ENCODE results near the gene CHEK2. TPM values are rescaled to one million over a fixed set of nuclear protein-coding genes. Genes with fewer than 3 reads are reported as not detected.

Gene CHEK2
- total RNA-seq, 1 donor from 2014 or later = 10.6 TPM

- Histone ChIP-seq H3K4me1 (peaks cover under 1% of the 10 kb centered on the region), H3K4me3 (no peak overlapping the region), H3K9me3 (no peaks in the 10 kb centered on the region), H3K36me3 (no peaks in the 10 kb centered on the region), H3K27me3 (no peaks in the 10 kb centered on the region), H3K27ac (no peak overlapping the region)
- DNase-seq (ENCODE audit: extremely low spot score in 2 of 2) = no peak
- no peak for TF ChIP-seq POLR2AphosphoS5 (IDR thresholded peaks at IDR 0.05; ENCODE audit: insufficient read depth in 1 of 2, low read depth in 1 of 2)
- no peak for TF ChIP-seq CTCF (IDR thresholded peaks at IDR 0.05)
- TF ChIP-seq POLR2A (IDR thresholded peaks at IDR 0.05) = no peak
- intact Hi-C loops (cut with DNase I) = no loop called here
These were observed 23.6 kb downstream of the CHEK2 start for GRCh38 chr22:28718044-28718443.

GRCh38 chr22:28716686-28717085 is 24.9 kb downstream of the CHEK2 start:
- no peaks in the 10 kb centered on the region for H3K9me3 ChIP-seq
- H3K4me1 ChIP-seq = peaks cover 5% of the 10 kb centered on the region
- no peak for DNase-seq (ENCODE audit: extremely low spot score in 2 of 2)
- H3K27me3 ChIP-seq = no peaks in the 10 kb centered on the region
- H3K27ac ChIP-seq = no peak overlapping the region
- no peak overlapping the region for H3K4me3 ChIP-seq
- H3K36me3 ChIP-seq = no peaks in the 10 kb centered on the region
- intact Hi-C loops (cut with DNase I) = no loop called here
- TF ChIP-seq CTCF (IDR thresholded peaks at IDR 0.05) = no peak
- no peak for TF ChIP-seq POLR2A (IDR thresholded peaks at IDR 0.05)
- no peak for TF ChIP-seq POLR2AphosphoS5 (IDR thresholded peaks at IDR 0.05; ENCODE audit: insufficient read depth in 1 of 2, low read depth in 1 of 2)

- peaks cover 13% of the 10 kb centered on the region for H3K4me1 ChIP-seq
- no peak for TF ChIP-seq CTCF (IDR thresholded peaks at IDR 0.05)
- TF ChIP-seq POLR2A (IDR thresholded peaks at IDR 0.05) = no peak
- TF ChIP-seq POLR2AphosphoS5 (IDR thresholded peaks at IDR 0.05; ENCODE audit: insufficient read depth in 1 of 2, low read depth in 1 of 2) = no peak
- no peak for DNase-seq (ENCODE audit: extremely low spot score in 2 of 2)
- H3K4me3 ChIP-seq = no peak overlapping the region
- H3K27me3 ChIP-seq = no peaks in the 10 kb centered on the region
- no peaks in the 10 kb centered on the region for H3K36me3 ChIP-seq
- no peak overlapping the region for H3K27ac ChIP-seq
- intact Hi-C loops (cut with DNase I) = no loop called here
- no peaks in the 10 kb centered on the region for H3K9me3 ChIP-seq
These were observed 26.0 kb downstream of the CHEK2 start for GRCh38 chr22:28715611-28716010.

- DNase-seq (ENCODE audit: extremely low spot score in 2 of 2) = no peak
- H3K4me1 ChIP-seq = peaks cover 21% of the 10 kb centered on the region
- intact Hi-C loops (cut with DNase I) = no loop called here
- H3K36me3 ChIP-seq = no peaks in the 10 kb centered on the region
- H3K9me3 ChIP-seq = no peaks in the 10 kb centered on the region
- no peaks in the 10 kb centered on the region for H3K27me3 ChIP-seq
- no peak overlapping the region for H3K4me3 ChIP-seq
- no peak overlapping the region for H3K27ac ChIP-seq
- TF ChIP-seq POLR2AphosphoS5 (IDR thresholded peaks at IDR 0.05; ENCODE audit: insufficient read depth in 1 of 2, low read depth in 1 of 2) (no peak), CTCF (IDR thresholded peaks at IDR 0.05) (no peak), POLR2A (IDR thresholded peaks at IDR 0.05) (no peak)
These were observed 27.5 kb downstream of the CHEK2 start for GRCh38 chr22:28714043-28714628.

Data from vagina (tissue), 2 donors.